Parathyroid adenoma (tissue), 2 donors: Measurements from ENCODE around the gene MRTFB.
"Not testable (repeated sequence)": the region's sequence is repeated elsewhere in the genome, so short reads cannot be mapped to it uniquely, and the experiment has no call there.

Experiments used
- H2AFZ ChIP-seq: fragments of 300-600 bp; sonication (generic); one replicate; pipeline ENCODE4 v1.7.0; 2017; ENCODE audit warnings: antibody characterized with exemption, mild to moderate bottlenecking
- H3K27ac ChIP-seq: fragments of 300-600 bp; sonication (generic); one replicate; pipeline ENCODE4 v1.7.0; 2017
- H3K27me3 ChIP-seq: fragments of 300-600 bp; sonication (generic); one replicate; pipeline ENCODE4 v1.7.0; 2017; ENCODE audit warnings: low read length; ENCODE audit not compliant: control insufficient read depth, insufficient read depth
- H3K36me3 ChIP-seq: fragments of 300-600 bp; sonication (generic); one replicate; pipeline ENCODE4 v1.7.0; 2017; ENCODE audit warnings: low read length; ENCODE audit not compliant: control insufficient read depth, insufficient read depth
- H3K4me1 ChIP-seq: fragments of 300-600 bp; sonication (generic); one replicate; pipeline ENCODE4 v1.7.0; 2017; ENCODE audit warnings: control low read depth
- H3K4me2 ChIP-seq: fragments of 300-600 bp; sonication (generic); one replicate; pipeline ENCODE4 v1.7.0; 2017; ENCODE audit warnings: low read length
- H3K4me3 ChIP-seq: fragments of 300-600 bp; sonication (generic); one replicate; pipeline ENCODE4 v1.7.0; 2017; ENCODE audit warnings: low read depth, low read length
- H3K79me2 ChIP-seq: fragments of 300-600 bp; sonication (generic); one replicate; pipeline ENCODE4 v1.7.0; 2017; ENCODE audit warnings: control low read depth
- H3K9ac ChIP-seq: fragments of 300-600 bp; sonication (generic); one replicate; pipeline ENCODE4 v1.7.0; 2017; ENCODE audit warnings: mild to moderate bottlenecking
- H3K9me3 ChIP-seq: fragments of 300-600 bp; sonication (generic); one replicate; pipeline ENCODE4 v1.7.0; 2017; ENCODE audit warnings: low read length; ENCODE audit not compliant: control insufficient read depth
- TF ChIP-seq, protein P1 (sequence below): fragments of 300-600 bp; sonication (generic); IDR thresholded peaks from one replicate; pipeline ENCODE4 v1.7.0; 2017; ENCODE audit warnings: antibody characterized with exemption, mild to moderate bottlenecking
- donor health status: primary hyperparathyroidism.

MRTFB gene

DNA sequence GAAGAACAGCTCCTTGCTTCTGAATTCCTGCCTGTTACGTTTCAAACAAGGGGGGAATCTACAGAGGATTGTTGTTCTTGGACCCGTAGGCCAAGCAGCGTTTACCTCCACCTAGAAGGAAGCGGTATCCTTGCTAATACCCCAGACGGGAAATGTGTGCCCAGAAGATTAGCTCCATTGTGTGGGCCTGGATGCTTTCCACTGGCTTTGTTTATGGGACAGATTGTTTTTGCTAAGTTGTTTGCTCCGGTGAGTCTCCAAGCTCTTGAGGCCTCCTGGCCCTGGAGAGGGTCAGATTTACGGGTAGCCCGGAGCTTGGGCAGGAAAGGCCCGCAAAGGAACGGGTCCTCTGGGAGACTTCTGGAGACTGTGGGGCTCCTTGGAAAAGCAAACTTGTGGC is 28.4 kb upstream of the MRTFB start:
- H3K9me3 ChIP-seq = no peaks in the 10 kb centered on the region
- no peak overlapping the region for H2AFZ ChIP-seq
- no peak overlapping the region for H3K4me2 ChIP-seq
- TF ChIP-seq, protein P1, sequence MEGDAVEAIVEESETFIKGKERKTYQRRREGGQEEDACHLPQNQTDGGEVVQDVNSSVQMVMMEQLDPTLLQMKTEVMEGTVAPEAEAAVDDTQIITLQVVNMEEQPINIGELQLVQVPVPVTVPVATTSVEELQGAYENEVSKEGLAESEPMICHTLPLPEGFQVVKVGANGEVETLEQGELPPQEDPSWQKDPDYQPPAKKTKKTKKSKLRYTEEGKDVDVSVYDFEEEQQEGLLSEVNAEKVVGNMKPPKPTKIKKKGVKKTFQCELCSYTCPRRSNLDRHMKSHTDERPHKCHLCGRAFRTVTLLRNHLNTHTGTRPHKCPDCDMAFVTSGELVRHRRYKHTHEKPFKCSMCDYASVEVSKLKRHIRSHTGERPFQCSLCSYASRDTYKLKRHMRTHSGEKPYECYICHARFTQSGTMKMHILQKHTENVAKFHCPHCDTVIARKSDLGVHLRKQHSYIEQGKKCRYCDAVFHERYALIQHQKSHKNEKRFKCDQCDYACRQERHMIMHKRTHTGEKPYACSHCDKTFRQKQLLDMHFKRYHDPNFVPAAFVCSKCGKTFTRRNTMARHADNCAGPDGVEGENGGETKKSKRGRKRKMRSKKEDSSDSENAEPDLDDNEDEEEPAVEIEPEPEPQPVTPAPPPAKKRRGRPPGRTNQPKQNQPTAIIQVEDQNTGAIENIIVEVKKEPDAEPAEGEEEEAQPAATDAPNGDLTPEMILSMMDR = no peak
- H3K4me3 ChIP-seq = no peak overlapping the region
- H3K9ac ChIP-seq = no peak overlapping the region
- H3K27ac ChIP-seq = peak overlapping the region; percentile 33
- H3K79me2 ChIP-seq = no peaks in the 10 kb centered on the region
- no peaks in the 10 kb centered on the region for H3K27me3 ChIP-seq
- no peaks in the 10 kb centered on the region for H3K36me3 ChIP-seq
- no peaks in the 10 kb centered on the region for H3K4me1 ChIP-seq

- no peak overlapping the region for H3K4me3 ChIP-seq
- peak overlapping the region; percentile 53 for H3K27ac ChIP-seq
- H3K4me1 ChIP-seq = no peaks in the 10 kb centered on the region
- H3K9me3 ChIP-seq = no peaks in the 10 kb centered on the region
- no peaks in the 10 kb centered on the region for H3K36me3 ChIP-seq
- TF ChIP-seq, protein P1 = no peak
- no peak overlapping the region for H2AFZ ChIP-seq
- H3K79me2 ChIP-seq = no peaks in the 10 kb centered on the region
- no peaks in the 10 kb centered on the region for H3K27me3 ChIP-seq
- no peak overlapping the region for H3K4me2 ChIP-seq
- no peak overlapping the region for H3K9ac ChIP-seq
These were observed 27.8 kb upstream of the MRTFB start for GRCh38 chr16:14043278-14043677.

- Histone ChIP-seq H3K9ac (no peak overlapping the region), H3K4me2 (no peak overlapping the region), H3K27ac (peak overlapping the region; percentile 53), H3K27me3 (no peaks in the 10 kb centered on the region), H3K9me3 (no peaks in the 10 kb centered on the region), H2AFZ (no peak overlapping the region), H3K79me2 (no peaks in the 10 kb centered on the region), H3K4me1 (no peaks in the 10 kb centered on the region), H3K4me3 (no peak overlapping the region), H3K36me3 (no peaks in the 10 kb centered on the region)
- TF ChIP-seq, protein P1 = no peak
These were observed 27.3 kb upstream of the MRTFB start for GRCh38 chr16:14043793-14044192.

GRCh38 chr16:14047121-14047859 is 23.8 kb upstream of the MRTFB start:
- H3K9ac ChIP-seq, H3K4me2 ChIP-seq, H3K4me3 ChIP-seq, H3K9me3 ChIP-seq, H3K79me2 ChIP-seq, H3K4me1 ChIP-seq, H2AFZ ChIP-seq, H3K27ac ChIP-seq, H3K27me3 ChIP-seq, H3K36me3 ChIP-seq: not testable (repeated sequence)

DNA sequence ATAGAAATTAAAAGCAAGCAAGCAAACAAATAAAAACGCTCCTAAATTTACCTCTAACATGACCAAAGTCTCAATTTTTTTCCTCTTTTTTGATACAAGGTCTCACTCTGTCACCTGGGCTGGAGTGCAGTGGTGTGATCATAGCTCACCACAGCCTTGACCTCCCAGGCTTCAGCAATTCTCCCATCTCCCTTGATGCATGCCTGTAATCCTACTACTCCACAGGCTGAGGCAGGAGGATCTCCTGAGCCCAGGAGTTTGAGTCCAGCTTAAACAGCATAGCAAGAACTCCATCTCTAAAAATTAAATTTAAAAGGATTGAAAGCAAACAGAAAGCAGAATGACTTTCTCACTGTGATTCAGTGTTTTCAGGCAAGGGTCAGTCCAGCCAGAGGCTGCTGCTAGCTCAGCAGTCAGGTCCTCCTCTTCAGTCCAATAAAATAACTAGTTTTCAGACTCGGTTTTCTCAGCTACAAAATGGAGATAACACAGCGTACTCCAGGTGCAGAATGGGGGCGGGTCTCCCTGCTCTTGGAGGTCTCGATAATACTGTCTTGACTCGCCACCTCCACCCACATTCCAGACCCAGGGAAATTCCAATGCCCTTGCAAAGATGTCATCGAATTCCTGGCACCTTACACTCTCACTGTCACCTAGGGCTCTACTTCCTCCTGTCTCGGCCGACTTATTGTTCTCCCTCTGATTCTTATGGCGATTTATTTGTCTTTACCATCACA is 20.7 kb upstream of the MRTFB start:
- Histone ChIP-seq H3K27me3 (no peaks in the 10 kb centered on the region), H3K4me1 (no peaks in the 10 kb centered on the region), H3K4me3 (no peak overlapping the region), H3K9me3 (no peaks in the 10 kb centered on the region), H3K27ac (no peak overlapping the region), H3K4me2 (no peak overlapping the region), H3K9ac (no peak overlapping the region), H3K79me2 (no peaks in the 10 kb centered on the region), H3K36me3 (no peaks in the 10 kb centered on the region), H2AFZ (peak overlapping the region; percentile 13)
- TF ChIP-seq, protein P1 = no peak
